Pulmonary artery endothelial cell (primary cell): Measurements from ENCODE around the gene SLC6A16. TPM values are rescaled to one million over a fixed set of nuclear protein-coding genes. Genes with fewer than 3 reads are reported as not detected.
"Not testable (repeated sequence)": the region's sequence is repeated elsewhere in the genome, so short reads cannot be mapped to it uniquely, and the experiment has no call there.

Experiments
- DNase-seq: peaks from one replicate; pipeline ENCODE4 v3.0.0-alpha.2; 2011; ENCODE audit warnings: low read depth, low spot score
- total RNA-seq: library from RNA; depleted of rRNA; stranded (reverse); fragments of >200 nt; gene quantifications from 2 replicates; pipeline ENCODE4 v1.2.3, GENCODE V29; 2014

The SLC6A16 gene
- 0.07 and 0.13 TPM in 2 replicates for total RNA-seq

DNA sequence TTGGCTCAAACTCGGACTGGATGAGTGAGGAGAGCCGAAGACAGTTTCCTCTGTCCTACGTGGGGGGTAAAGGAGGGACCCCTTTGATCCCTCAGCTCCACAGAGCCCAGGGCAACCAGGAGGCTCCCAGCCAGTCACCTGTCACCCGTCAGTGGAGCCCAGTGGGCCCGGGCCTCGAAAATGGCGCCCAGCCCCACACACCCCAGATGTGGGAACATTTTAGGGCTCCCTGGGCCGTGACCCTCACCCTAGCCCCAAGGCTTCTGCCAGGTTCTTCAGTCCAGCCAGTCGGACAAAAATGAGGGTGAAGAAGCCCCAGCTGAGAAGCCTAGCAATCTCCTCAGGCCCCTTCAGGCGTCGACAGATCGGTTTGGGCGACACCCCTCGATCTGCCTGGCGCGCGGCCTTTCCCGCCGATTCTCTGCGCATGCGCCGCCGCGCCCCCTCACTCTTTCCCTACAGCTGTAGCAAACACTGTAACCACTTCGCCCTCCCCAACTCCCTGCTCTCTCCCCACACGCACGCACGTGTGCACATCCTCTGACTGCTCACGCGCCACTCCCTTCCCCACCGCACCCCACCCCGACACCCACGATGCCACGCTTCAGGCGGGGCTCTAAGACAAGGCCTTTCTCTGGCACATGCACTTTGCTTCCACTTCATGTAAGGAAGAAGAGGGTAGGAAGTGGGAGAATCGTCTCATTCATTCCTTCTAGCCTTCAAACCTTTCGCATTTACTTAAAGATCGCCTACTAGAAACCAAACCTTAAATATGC lies at the start of gene SLC6A16:
SLC6A16 (minus strand) TSS at position 391 of the 776 bp plus-strand sequence. CDS start 13,844 bp downstream, outside the sequence.
- no peak for DNase-seq

DNA sequence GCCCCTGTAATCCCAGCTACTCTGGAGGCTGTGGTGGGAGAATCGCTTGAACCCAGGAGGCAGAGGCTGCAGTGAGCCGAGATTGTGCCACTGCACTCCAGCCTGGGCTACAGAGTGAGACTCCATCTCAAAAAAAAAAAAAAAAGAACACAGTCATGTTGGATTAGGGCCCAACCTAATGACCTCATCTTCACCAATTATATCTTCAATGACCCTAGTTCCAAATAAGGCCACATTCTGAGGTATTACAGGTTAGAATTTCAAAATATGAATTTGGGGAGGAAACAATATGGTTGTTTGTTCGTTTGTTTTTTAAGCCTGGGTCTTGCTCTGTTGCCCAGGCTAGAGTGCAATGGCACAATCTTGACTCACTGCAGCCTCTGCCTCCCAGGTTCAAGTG lies 48.2 kb upstream of the SLC6A16 start:
- not testable (repeated sequence) for DNase-seq

DNA sequence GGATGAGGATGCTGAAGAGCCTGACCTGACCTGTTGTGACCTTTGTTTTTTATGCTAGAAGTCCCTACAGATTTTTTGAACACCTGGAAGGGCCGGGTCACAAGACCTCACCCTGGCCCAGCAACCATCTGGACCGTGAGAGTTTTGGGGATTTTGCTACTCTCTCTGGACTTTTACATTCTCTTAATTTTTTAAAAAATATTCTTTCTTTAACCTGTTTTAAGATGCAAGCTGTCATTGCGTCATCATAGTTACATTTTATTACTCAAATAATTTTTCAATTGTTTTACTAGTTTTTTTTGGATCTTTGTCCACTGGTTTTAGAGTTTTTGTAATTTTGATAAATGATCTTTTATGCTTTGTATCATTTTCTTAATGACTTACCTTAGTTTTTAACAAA lies 46.2 kb upstream of the SLC6A16 start:
- no peak for DNase-seq

DNA sequence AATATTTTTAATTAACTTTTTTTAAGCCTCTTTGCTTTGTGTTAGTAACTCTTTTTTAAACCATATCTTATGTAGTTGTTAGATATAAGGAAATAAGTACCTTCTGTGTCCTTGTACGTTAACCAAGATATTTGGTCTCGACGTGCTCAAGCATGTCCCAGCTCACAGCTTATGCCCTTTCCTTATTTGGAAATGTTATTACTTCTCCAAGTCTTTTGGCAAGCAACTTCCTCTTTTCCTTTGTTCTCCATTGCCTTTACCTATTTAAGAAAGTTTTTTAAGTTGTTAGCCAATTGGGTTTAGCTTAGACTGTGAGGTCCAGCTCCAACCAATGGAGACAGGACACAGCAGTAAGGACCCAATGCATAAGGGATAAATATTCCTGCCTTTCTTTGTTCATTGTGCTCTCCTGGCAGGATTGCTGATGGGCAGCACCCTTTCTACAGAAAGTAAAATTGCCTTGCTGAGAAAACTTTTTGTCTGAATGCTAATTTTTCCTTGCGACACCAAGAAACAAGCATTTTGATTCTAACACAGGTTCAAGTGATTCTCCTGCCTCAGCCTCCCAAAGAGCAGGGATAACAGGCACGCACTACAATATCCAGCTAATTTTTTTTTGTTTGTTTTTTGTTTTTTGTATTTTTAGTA lies 43.8 kb upstream of the SLC6A16 start:
- DNase-seq, result no peak

DNA sequence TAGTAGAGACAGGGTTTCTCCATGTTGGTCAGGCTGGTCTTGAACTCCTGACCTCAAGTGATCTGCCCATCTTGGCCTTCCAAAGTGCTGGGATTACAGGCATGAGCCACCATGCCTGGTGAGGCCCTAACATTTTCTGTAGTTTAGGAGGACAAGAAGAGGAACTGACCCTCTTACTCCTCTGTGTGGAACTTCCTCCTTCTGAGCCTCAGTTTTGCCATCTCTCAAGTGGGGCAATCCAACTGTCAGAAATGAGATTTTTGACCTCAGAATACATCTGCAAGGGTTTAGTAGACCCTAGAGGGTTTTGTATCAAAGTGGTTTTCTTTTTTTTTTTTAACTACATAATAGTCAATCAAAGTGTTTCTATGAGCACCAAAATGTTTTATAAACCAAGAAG lies 41.1 kb upstream of the SLC6A16 start:
- no peak for DNase-seq

DNA sequence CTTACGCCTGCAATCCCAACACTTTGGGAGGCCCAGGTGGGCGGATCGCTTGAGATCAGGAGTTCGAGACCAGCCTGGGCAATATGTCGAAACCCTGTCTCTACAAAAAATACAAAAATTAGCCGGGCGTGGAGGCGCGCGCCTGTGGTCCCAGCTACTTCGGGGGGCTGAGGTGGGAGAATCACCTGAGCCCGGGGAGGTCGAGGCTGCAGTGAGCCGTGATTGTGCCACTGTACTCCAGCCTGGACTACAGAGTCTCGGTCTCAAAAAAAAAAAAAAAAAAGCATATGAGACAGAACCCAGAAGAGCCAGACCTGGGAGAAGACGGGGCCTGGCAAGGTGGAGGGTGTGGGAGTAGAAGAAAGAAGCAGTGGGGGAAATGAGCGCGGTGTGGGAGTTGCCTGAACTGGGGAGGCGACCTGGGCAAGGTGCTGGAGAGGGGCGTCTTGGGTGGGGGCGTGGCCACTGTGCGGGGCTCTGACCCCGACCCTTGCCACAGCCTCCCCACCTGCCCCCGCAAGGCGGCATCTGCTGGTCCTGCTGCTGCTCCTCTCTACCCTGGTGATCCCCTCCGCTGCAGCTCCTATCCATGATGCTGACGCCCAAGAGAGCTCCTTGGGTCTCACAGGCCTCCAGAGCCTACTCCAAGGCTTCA lies 39.2 kb upstream of the SLC6A16 start:
- no peak for DNase-seq

DNA sequence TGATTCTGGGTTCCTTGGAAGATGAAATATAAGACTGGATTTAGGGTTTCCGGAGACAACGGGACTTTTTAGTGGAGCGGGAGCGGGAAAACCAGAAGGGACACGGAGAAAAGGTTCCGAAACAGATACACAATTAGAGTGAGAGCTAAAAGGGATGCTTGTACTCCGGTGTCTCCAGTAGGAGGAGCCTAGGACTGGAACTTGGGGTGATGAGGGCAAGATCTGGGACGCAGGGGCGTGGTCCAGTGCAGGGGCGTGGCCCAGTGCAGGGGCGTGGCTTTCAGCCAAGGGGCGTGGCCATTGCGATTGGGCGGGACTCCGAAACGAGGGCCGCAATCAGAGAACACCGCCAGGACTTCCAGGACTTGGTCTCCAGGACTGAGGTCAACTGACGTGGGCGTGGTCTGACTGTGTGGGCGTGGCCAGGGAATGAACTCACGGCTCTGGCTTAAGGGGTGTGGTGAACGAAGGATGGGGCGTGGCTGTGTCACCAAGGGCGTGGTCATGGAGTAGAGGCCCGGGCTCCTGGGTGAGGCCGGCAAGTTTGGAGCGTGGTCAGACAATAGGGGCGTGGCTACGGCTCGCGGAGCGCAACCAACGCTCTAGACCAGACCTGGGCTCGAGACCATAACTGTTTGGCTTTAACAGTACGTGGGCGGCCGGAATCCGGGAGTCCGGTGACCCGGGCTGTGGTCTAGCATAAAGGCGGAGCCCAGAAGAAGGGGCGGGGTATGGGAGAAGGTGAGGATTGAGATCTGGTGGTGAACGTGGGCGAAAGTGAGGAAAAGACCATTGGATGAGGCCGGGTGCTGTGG lies 38.5 kb upstream of the SLC6A16 start, which contains the start of gene DKKL1:
DKKL1 (plus strand) TSS at position 610 of the 815 bp plus-strand sequence; CDS start at position 732, 122 bp downstream.
- peak; percentile 95 for DNase-seq

DNA sequence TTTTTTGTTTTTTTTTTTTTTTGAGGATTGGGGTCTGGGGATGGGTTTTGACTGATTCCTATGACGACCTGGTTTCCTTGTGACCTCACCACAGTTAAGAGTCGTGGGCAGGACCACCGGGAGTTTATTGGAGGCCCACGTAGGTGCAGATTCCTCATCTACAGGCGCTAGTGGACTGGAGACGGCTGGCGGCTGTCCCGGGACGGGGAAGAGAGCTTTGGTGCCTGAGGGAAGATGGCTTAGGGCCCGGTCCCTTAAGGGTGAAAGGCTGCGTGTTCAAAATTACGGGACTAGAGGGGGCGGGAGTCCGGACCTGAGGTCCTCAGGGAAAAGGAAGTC lies 37.9 kb upstream of the SLC6A16 start:
- no peak for DNase-seq

DNA sequence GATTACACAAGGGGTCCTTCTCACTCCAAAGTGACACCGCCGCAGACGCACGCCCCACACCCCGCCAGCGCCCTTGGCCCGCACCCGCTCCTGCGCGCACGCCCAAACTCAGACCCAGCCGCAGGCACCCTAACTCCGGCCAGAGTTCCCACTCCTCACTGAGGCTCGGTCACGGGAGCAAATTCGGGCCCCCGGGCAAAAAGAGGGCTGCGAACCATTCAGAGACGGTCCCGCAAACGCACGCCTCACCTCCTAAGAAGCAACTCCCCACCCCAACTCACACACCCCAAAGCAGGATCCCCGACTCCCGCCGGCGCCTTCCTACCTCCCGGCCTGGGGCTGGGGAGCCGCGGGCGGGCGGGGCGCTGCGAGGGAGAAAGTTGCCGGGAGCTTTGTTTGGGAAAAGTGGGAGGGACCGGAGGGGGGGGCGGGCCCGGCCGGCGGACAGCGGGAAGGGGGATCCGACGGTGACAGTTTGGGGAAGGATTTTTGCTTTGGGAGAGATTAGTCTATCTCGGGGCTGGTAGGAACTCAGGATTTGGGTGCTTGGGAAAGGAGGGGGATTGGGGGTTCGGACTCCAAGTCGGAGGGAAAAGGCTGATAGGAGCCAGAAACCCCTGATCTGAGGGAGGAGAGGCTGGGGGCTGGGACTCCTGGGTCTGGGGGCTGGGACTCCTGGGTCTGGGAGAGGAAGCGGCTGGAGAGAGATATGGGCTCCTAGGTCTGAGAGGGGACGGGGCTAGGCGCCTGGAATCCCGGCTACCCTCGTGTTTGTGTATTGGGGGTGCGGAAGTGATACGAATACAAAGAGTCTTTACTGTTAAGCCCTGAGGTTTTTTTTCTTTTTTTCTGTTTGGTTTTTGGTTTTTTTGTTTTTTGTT lies 37.3 kb upstream of the SLC6A16 start, which contains the start of gene TEAD2:
TEAD2 (minus strand) TSS at position 369 of the 881 bp plus-strand sequence. CDS start 2,341 bp downstream, outside the sequence.
- no peak for DNase-seq

DNA sequence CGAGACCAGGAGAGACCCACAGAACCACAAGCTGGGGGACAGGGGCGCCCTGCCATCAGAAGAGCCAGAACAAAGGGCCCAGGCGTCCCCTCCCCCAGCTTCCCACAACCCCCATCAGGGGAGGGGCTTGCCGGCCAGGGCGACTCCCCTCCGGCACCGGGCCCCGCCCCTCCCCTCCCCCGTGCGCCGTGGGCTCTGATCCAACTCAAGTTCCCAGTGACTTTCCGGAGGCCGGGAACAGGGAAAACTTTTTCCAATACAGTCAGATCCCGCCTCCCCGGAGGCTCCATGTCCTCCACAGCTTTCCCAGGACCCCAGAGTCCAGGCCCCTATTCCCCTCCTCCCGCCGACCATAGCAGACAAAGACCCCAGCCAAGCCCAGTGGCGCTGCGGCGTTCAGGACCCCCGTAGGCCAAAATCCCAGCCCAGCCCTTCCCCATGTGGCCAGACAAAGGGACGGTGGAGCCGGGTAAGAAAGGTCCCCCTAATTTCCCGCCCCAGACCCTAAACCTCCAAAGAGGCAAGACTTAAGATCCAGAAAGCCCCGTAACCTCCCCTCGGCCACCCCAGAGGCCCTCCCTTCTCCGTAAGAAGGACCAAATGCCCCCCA lies 36.6 kb upstream of the SLC6A16 start:
- peak; percentile 66 for DNase-seq

DNA sequence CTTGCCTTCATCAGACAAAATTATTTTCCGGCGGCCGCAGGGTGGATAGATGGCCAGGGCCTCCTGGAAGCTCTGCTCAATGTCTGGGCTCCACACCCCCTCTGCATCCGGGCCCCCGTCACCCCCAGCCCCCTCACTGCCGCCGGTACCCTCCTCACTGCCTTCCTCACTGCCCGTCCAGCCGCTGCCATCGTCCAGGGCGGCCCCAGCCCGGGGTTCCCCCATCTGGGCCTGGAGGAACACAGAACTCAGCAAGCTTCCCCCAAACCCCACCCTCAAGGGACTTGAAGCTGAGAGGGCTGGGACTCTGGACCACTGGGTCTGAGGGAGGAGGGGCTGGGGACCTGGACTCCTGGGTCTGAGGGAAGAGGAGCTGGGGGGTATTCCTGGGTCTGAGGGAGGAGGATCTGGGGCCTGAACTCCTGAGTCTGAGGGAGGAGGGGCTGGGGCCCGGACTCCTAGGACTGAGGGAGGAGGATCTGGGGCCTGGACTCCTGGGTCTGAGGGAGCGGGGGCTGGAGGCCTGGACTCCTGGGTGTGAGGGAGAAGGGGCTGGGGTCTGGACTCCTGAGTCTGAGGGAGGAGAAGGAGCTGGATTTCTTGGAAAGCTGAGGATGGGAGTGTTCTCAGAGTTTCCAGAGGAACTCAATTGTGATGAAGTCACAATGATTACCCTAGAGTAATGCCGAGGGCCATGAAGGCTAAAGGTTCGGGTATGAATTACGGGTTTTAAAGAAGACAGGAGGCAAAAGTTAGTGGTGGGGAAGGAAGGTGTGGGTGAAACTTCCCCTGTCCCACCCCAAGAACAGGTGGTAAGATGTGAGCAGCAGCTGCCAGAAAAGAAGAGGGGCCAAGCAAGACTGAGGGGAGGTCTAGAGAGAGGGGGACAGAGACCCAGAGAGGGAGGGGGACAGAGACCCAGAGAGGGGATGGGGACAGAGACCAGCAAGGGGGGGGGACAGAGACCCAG lies 35.1 kb upstream of the SLC6A16 start:
- no peak for DNase-seq

DNA sequence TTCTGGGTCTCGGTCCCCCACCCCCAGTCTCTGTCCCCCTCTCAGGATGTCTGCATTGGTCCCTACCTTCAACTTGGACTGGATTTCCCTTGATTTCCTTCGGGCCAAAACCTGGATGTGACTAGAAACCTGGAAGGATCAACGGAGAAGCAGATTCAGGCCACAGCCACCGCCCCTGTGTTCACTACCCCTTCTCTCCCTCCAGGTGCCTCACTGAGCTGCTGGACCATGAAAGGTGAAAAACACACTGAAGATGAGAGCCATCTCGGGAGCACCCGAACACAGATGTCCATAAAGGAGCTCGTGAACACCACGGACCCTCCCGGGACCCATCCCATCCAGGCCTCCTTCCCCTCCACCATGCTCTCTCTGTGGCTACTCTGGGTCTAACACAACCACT lies 32.2 kb upstream of the SLC6A16 start:
- no peak for DNase-seq

DNA sequence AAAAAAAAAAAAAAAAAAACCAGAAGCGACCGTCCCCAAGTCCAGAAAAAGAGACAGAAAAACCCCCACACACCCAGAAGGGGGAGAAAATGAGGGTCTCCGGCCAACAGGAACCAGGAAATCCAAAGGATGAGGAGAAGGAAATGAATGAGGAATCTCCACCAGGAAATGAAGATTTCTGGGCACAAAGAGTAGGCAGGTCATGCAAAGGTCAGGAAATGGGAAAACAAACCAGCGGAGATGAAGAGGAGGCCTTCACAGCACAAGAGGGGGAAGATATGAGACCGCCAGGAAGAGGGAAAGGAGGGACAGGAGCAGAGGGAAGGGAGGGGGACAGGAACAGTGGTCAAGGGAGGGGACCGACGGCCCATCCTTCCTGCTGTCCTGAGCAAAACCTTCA lies 31.4 kb upstream of the SLC6A16 start:
- no peak for DNase-seq

DNA sequence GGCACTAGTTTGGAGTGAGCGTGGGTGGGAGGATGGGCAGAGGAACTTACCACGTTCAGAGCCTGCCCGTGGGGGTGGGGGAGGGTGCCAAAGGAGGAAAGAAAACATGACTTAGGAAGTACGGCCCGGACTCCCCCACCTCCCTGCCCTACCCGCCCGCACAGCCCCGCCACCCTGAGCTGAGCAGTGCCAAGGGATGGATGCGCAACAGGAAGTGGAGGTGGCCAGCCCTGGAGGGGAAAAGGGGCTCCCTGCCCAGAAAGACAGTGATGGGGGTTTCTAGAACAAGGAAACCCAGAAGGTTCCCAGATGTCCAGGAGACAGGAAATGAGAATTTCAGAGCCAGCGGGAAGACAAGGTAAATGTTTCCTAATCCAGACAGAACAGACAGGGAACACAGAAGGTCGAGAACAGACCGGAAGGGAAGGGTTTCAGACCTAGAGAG lies 30.9 kb upstream of the SLC6A16 start:
- no peak for DNase-seq

DNA sequence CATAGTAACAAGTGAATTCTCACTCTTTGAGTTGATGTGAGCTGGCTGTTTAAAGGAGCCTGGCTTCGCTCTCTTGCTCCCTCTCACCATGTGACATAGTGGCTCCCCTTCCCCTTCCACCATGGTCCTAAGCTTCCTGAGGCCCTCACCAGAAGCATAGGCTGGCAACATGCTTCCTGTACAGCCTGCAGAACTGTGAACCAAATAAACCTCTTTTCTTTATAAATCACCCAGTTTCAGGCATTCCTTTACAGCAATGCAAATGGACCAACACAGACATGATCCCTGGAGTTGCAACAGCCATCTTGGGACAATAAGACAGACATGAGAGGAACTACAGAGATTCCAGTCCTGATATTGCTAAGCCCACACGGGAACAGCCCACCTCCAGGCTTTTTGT lies 24.6 kb upstream of the SLC6A16 start:
- DNase-seq, result no peak

DNA sequence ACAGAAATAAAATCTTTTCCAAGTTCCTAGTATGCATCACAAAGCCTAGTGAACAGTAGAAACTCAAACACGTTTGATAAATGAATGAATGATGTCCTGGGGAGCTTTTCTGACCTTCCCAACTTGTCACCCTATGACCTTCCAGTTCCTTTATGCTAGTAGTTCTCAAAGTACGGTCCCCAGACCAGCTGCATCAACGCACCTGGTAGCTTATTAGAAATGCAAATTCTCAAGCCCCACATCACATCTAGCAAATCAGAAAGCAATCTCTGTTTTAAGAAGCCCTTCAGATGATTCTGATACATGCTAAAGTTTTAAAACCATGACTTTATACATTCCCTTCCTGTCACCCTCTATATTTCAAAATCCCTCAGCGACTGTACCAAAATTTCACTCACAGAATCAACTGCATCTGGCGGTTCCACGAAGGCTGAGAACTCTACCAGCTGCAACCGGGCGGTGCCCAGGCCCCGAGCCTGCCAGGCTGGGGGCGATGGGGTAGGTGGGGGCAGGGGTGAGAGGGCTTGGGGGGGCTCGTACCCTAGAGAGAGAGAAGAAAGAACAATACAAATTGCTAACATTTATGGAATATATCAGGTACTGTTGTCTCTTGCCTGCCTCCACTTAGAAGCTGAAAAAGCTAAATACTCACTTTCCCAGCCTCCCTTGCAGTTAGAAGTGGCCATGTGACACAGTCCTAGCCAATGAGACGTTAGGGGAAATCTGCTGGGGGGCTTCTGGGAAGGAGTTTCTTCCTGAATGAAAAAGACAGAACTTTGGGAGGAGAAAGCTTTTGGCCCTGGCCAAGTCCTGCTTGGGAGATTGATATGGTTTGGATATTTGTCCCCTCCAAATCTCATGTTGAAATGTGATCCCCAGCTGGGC lies 23.6 kb upstream of the SLC6A16 start:
- no peak for DNase-seq

DNA sequence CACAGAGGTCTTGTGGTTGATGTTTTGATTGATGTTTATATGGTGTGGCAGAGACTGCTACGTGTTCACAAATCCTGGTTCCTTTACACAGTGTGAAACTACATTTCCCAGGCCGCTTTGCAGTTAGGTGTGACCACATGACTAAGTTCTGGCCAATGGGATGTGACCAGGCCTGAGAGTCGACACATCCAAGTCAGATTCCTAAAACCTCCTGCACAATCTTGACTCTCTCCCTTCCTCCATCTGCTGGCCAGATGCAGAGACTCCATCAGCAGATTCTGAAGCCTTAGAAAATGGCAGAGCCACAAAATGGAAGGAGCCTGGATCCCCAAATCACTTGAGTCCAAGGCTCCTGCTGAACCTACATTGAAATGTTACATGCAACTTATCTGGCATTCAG lies 22.8 kb upstream of the SLC6A16 start:
- no peak for DNase-seq

DNA sequence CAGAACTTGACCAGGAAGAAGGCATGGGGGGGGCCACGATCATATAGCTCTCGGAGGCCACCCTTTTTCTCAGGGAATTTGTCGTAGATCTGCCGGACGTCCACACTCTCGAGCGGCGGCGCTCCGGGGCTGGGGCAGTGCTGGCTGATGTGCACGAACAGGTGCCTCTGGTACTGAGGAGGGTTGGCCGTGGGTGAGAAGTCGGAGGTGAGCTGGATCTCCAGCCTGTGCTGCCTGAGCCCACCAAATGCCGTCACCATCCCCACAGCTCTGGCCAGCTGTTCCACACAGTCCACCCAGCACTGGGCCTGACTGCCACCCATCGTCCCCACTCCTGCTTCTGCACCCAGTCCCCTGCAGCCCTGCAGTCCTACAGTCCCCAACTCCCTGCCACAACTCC lies 22.2 kb upstream of the SLC6A16 start:
- DNase-seq, result no peak
